NCI-H524 (cell line): Measurements from ENCODE around the gene WIPF2.

Source experiments
- DNase-seq, 2 experiments: peaks; one replicate each; lab custom pipeline; 2025; lab: John Stamatoyannopoulos, UW

WIPF2 gene

GRCh38 chr17:40313668-40314583 lies 94.8 kb downstream of the WIPF2 start:
- DNase-seq, result peak; percentile 84 to 96

GRCh38 chr17:40314584-40314956 lies 95.5 kb downstream of the WIPF2 start:
- peak; percentile 41 to 77 for DNase-seq

- DNase-seq, result no peak
These were observed 96.1 kb downstream of the WIPF2 start for GRCh38 chr17:40315206-40315605.

- DNase-seq, result no peak
These were observed 96.8 kb downstream of the WIPF2 start for GRCh38 chr17:40315678-40316570.

GRCh38 chr17:40316571-40317344 lies 97.7 kb downstream of the WIPF2 start:
- DNase-seq, result peak in 1 of 2 experiments; percentile 16

- DNase-seq, result peak; percentile 36 to 69
These were observed 98.3 kb downstream of the WIPF2 start for GRCh38 chr17:40317345-40317873.

- peak; percentile 94 to 97 for DNase-seq
These were observed 99.1 kb downstream of the WIPF2 start for GRCh38 chr17:40317880-40318829.

- no peak for DNase-seq
These were observed 99.8 kb downstream of the WIPF2 start for GRCh38 chr17:40318830-40319391.

- no peak for DNase-seq
These were observed 100.8 kb downstream of the WIPF2 start for GRCh38 chr17:40319651-40320540.

- peak in 1 of 2 experiments; percentile 40 for DNase-seq
These were observed 101.8 kb downstream of the WIPF2 start for GRCh38 chr17:40320756-40321523.

- DNase-seq, result peak; percentile 17 to 46
These were observed 102.4 kb downstream of the WIPF2 start for GRCh38 chr17:40321524-40321929.

GRCh38 chr17:40321961-40322357 lies 102.9 kb downstream of the WIPF2 start:
- DNase-seq, result no peak

GRCh38 chr17:40322358-40323315 lies 103.5 kb downstream of the WIPF2 start:
- no peak for DNase-seq

GRCh38 chr17:40323391-40324381 lies 104.6 kb downstream of the WIPF2 start:
- no peak for DNase-seq

GRCh38 chr17:40325156-40326013 lies 106.3 kb downstream of the WIPF2 start:
- DNase-seq, result no peak
